Ammon's horn (tissue), 1 donor: Measurements from ENCODE around the gene IDH3B.

Experiments
- DNase-seq: peaks from one replicate; pipeline ENCODE4 v3.0.0-alpha.2; 2016; ENCODE audit warnings: low spot score

IDH3B gene

GRCh38 chr20:2618815-2619214, 45.2 kb downstream of the IDH3B start:
- DNase-seq = no peak

GRCh38 chr20:2617099-2617714, 46.8 kb downstream of the IDH3B start:
- no peak for DNase-seq

GRCh38 chr20:2616634-2617033, 47.4 kb downstream of the IDH3B start:
- DNase-seq = no peak

GRCh38 chr20:2612073-2612472, 51.9 kb downstream of the IDH3B start:
- no peak for DNase-seq

- no peak for DNase-seq
These were observed 52.9 kb downstream of the IDH3B start for GRCh38 chr20:2610941-2611720.

- no peak for DNase-seq
These were observed 53.7 kb downstream of the IDH3B start for GRCh38 chr20:2610326-2610725.
